ENCODE measurements around the gene RNF225. TPM values are rescaled to one million over a fixed set of nuclear protein-coding genes. Genes with fewer than 3 reads are reported as not detected.

Gene RNF225
- total and polyA plus RNA-seq, 10 of the 15 experiments (the other 5 are each of a cell fraction or from before 2014, with no cell fraction given): 0.27 to 0.28 TPM; not detected in 8

DNA sequence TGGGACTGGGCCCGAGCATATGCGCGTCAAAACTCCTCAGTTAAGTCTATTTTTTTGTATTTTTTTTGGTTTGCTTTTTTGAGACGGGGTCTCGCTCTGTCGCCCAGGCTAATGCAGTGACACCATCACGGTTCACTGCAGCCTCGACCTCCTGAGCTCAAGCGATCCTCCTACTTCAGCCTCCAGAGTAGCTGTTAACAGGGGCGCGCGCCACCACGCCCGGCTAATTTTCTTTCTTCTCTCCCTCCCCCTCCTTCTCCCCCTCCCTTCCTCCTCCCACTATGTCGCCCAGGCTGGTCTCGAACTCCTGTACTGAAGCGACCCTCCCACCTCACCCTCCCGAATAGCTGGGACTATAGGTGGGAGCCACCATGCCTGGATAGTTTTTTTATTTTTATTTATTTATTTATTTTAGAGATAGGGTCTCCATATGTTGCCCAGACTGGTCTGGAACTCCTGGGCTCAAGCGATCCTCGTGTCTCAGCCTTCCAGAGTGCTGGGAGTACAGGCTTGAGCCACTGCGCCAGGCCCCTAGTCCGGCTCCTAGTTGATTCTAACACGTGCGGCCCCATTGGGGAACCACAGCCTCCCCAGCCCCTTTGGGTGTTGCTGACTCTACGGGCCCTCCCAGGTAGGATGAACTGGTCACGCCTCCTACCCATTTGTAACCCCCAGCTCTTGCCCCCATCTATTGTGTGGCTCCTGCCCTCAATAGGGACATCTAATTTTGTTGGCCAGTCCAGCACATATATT is 13.8 kb upstream of the RNF225 start:
- H3K4me1 ChIP-seq (ENCODE audit: control insufficient read depth, insufficient read depth, low read length): peaks cover 24% of the 10 kb centered on the region
- 10% methylated on average over 26 of the region's 26 CpGs for WGBS (ENCODE audit: insufficient coverage, insufficient replicate concordance, low lambda C conversion rate, missing lambda C conversion rate)
- ChIA-PET SMC1A (ENCODE audit: uncharacterized antibody, unreplicated experiment) (interaction anchor here (1.4 kb wide), 1 partner anchor 18 kb away, joined by 10 read pairs; the partner anchor contains the start of gene ZNF497), CTCF (interaction anchor here (1.2 kb wide), 1 partner anchor 19 kb away, joined by 4 read pairs; the partner anchor contains the start of gene ZNF497), POLR2A (interaction anchor here (0.6 to 2.1 kb wide), 13 partner anchors 10 to 1218 kb away, joined by 3 to 13 read pairs (median 4); partner anchors contain the start of genes CHMP2A, TRIM28, ZNF497 and ZSCAN22), RAD21 (ENCODE audit: unreplicated experiment) (interaction anchor here (0.7 to 2.1 kb wide), 6 partner anchors 19 to 139 kb away, joined by 3 to 11 read pairs (median 4); partner anchors contain the start of genes ZBTB45, ZNF497, ZNF584 and ZSCAN22)
- ATAC-seq (no peak), FAIRE-seq (no peak), DNase-seq (ENCODE audit: low read depth, low spot score) (no peak)
- peak overlapping the region; percentile 72 for H3K27ac ChIP-seq (ENCODE audit: control insufficient read depth, insufficient read depth)
- TF ChIP-seq NBN (IDR thresholded peaks at IDR 0.05): 0 out of 2 replicates have a peak, but pooled peaks have one; percentile 56
- TF ChIP-seq NRF1 (conservative IDR thresholded peaks at IDR 0.05; ENCODE audit: low read depth, low read length): no peak
- TF ChIP-seq, protein P1, sequence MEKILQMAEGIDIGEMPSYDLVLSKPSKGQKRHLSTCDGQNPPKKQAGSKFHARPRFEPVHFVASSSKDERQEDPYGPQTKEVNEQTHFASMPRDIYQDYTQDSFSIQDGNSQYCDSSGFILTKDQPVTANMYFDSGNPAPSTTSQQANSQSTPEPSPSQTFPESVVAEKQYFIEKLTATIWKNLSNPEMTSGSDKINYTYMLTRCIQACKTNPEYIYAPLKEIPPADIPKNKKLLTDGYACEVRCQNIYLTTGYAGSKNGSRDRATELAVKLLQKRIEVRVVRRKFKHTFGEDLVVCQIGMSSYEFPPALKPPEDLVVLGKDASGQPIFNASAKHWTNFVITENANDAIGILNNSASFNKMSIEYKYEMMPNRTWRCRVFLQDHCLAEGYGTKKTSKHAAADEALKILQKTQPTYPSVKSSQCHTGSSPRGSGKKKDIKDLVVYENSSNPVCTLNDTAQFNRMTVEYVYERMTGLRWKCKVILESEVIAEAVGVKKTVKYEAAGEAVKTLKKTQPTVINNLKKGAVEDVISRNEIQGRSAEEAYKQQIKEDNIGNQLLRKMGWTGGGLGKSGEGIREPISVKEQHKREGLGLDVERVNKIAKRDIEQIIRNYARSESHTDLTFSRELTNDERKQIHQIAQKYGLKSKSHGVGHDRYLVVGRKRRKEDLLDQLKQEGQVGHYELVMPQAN (conservative IDR thresholded peaks at IDR 0.05): 0 out of 2 replicates have a peak, but pooled peaks have one; percentile 25
- TF ChIP-seq ESRRA (IDR thresholded peaks at IDR 0.05; ENCODE audit: low read length): no peak
- no peak for TF ChIP-seq SUZ12 (IDR thresholded peaks at IDR 0.05; ENCODE audit: unreplicated experiment)
- TF ChIP-seq IKZF2 (IDR thresholded peaks at IDR 0.05): no peak; a peak in 2 of 4 replicates
- TF ChIP-seq, protein P2, sequence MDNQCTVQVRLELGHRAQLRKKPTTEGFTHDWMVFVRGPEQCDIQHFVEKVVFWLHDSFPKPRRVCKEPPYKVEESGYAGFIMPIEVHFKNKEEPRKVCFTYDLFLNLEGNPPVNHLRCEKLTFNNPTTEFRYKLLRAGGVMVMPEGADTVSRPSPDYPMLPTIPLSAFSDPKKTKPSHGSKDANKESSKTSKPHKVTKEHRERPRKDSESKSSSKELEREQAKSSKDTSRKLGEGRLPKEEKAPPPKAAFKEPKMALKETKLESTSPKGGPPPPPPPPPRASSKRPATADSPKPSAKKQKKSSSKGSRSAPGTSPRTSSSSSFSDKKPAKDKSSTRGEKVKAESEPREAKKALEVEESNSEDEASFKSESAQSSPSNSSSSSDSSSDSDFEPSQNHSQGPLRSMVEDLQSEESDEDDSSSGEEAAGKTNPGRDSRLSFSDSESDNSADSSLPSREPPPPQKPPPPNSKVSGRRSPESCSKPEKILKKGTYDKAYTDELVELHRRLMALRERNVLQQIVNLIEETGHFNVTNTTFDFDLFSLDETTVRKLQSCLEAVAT (IDR thresholded peaks at IDR 0.05): peak; percentile 76; the same call in 1 of the 2 replicates
- TF ChIP-seq TARDBP (IDR thresholded peaks at IDR 0.05; ENCODE audit: borderline replicate concordance): no peak
- TF ChIP-seq TBL1XR1 (IDR thresholded peaks at IDR 0.05; ENCODE audit: low read depth, low read length): no peak
- TF ChIP-seq HDGF (IDR thresholded peaks at IDR 0.05): no peak
- no peak for TF ChIP-seq CREB1 (IDR thresholded peaks at IDR 0.05; ENCODE audit: low read depth)
- TF ChIP-seq NFYB (IDR thresholded peaks at IDR 0.05; ENCODE audit: insufficient read depth, low read depth, low read length): no peak
- TF ChIP-seq SRF (IDR thresholded peaks at IDR 0.05; ENCODE audit: low read depth in 2 of 2, low read length in 2 of 2): no peak
- no peak for TF ChIP-seq ETV6 (conservative IDR thresholded peaks at IDR 0.05 in 1 of 2, IDR thresholded peaks at IDR 0.05 in 1 of 2; ENCODE audit: borderline replicate concordance in 1 of 2, low read depth in 1 of 2)
- intact Hi-C loops (cut with micrococcal nuclease; ENCODE audit: unreplicated experiment) (loop anchor here (2.0 kb wide), 3 partner anchors 19 to 137 kb away; partner anchors contain the start of genes ZBTB45, ZNF497 and ZSCAN22), in situ Hi-C loops (cut with MboI) (no loop called here)
- BruUV-seq (replicated peaks): TSS peak; percentile 65
- no peaks in the 10 kb centered on the region for H3K36me3 ChIP-seq (ENCODE audit: control insufficient read depth in 2 of 2, insufficient read depth in 2 of 2, low read length in 1 of 2)
- no peaks in the 10 kb centered on the region for H3K27me3 ChIP-seq (replicated peaks in 1 of 2; ENCODE audit: control insufficient read depth in 2 of 2, insufficient read depth in 2 of 2, low read length in 1 of 2)
- peak overlapping the region; percentile 69 for H3K9ac ChIP-seq (ENCODE audit: control insufficient read depth, insufficient read depth, low read length)
- no peaks in the 10 kb centered on the region for H3K9me3 ChIP-seq (replicated peaks; ENCODE audit: control insufficient read depth, insufficient read depth, low read length)
- no peaks in the 10 kb centered on the region for H4K20me1 ChIP-seq (ENCODE audit: control insufficient read depth, insufficient read depth)
- peak overlapping the region; percentile 87 for H3K4me3 ChIP-seq
- H2AFZ ChIP-seq (ENCODE audit: control insufficient read depth, low read depth, low read length): peak overlapping the region; percentile 28
- peaks cover 11% of the 10 kb centered on the region for H3K79me2 ChIP-seq (ENCODE audit: control insufficient read depth, insufficient read depth, low read length)
- H3K4me2 ChIP-seq (ENCODE audit: control insufficient read depth, insufficient read depth): peak overlapping the region; percentile 32
